Panc1 (cell line): ENCODE results near the gene TNRC6C. TPM values are rescaled to one million over a fixed set of nuclear protein-coding genes. Genes with fewer than 3 reads are reported as not detected.

ENCODE experiments used
- ATAC-seq: fragments of 200-7000 bp; cut with Tn5 transposase; 2 replicates; pipeline ENCODE4 v1.9.1; 2020; ENCODE audit warnings: mild to moderate bottlenecking, moderate library complexity
- BruUV-seq: library from RNA; stranded (reverse); fragments of 400-500 nt; replicated peaks from 2 replicates; lab custom pipeline; 2021; lab: Mats Ljungman, UMichigan
- CTCF ChIA-PET: fragments of 300-600 bp; sonication (Branson Sonifier 250); formaldehyde crosslinking; loops from one replicate; lab custom pipeline; 2022; ENCODE audit warnings: antibody characterized with exemption; lab: Charles Lee
- POLR2A ChIA-PET: fragments of 300-600 bp; sonication (Branson Sonifier 250); formaldehyde crosslinking; loops from one replicate; lab custom pipeline; 2022; ENCODE audit warnings: antibody characterized with exemption; lab: Charles Lee
- DNase-seq: peaks from one replicate; pipeline ENCODE4 v3.0.0-alpha.2; 2010; ENCODE audit warnings: low read depth, low spot score
- H3K27ac ChIP-seq: 2 replicates; pipeline ENCODE4 v1.5.1; 2011; ENCODE audit warnings: mild to moderate bottlenecking, low read length, inconsistent platforms
- H3K27me3 ChIP-seq: fragments of 200-500 bp; sonication (Bioruptor generic); 2 replicates; pipeline ENCODE4 v1.6.0; 2014; ENCODE audit warnings: low read length, inconsistent platforms; ENCODE audit not compliant: control insufficient read depth, insufficient read depth
- H3K36me3 ChIP-seq: fragments of 200-500 bp; sonication (Bioruptor generic); 2 replicates; pipeline ENCODE4 v1.5.1; 2014; ENCODE audit warnings: inconsistent platforms, mild to moderate bottlenecking, low read length, moderate library complexity; ENCODE audit not compliant: control insufficient read depth, insufficient read depth
- H3K4me1 ChIP-seq: 2 replicates; pipeline ENCODE4 v1.5.1; 2011; ENCODE audit warnings: inconsistent platforms, mild to moderate bottlenecking, low read length, moderate library complexity; ENCODE audit not compliant: control insufficient read depth, insufficient read depth
- H3K4me3 ChIP-seq, 2 experiments: 2 replicates each; pipeline ENCODE4 v1.5.1; 2011 to 2012; ENCODE audit warnings: low read depth in 2 of 2, low read length in 2 of 2, mild to moderate bottlenecking in 2 of 2, inconsistent platforms in 1 of 2, moderate library complexity in 1 of 2
- H3K9me3 ChIP-seq: fragments of 200-500 bp; sonication (Bioruptor generic); 2 replicates; pipeline ENCODE4 v1.5.1; 2014; ENCODE audit warnings: low read depth, mild to moderate bottlenecking, inconsistent platforms, low read length, moderate library complexity; ENCODE audit not compliant: control insufficient read depth, insufficient read depth
- POLR2AphosphoS5 ChIP-seq: IDR thresholded peaks from 2 replicates; pipeline ENCODE4 v1.6.1; 2012; ENCODE audit warnings: mild to moderate bottlenecking, low read depth, low read length, moderate library complexity
- SIN3A ChIP-seq: IDR thresholded peaks from 2 replicates; pipeline ENCODE4 v1.6.1; 2012; ENCODE audit warnings: low read depth, mild to moderate bottlenecking, low read length, moderate library complexity, borderline replicate concordance; ENCODE audit not compliant: insufficient read depth
- TCF7L2 ChIP-seq: IDR thresholded peaks from 2 replicates; pipeline ENCODE4 v1.6.1; 2011; ENCODE audit warnings: mild to moderate bottlenecking, low read depth, low read length, inconsistent platforms
- in situ Hi-C: cut with HindIII; loops from 2 replicates; pipeline ENCODE4 v1.10.0; 2016; ENCODE audit warnings: low sequenced_read_pairs, low pct_unique_long_range_greater_than_20kb
- intact Hi-C: fragments of 100-400 bp; cut with micrococcal nuclease; formaldehyde crosslinking; loops from one replicate; pipeline ENCODE4 v1.10.0; 2022; ENCODE audit not compliant: unreplicated experiment
- total RNA-seq: library from RNA; stranded (reverse); gene quantifications from one replicate; pipeline ENCODE4 v1.2.1, GENCODE V29; 2021; ENCODE audit not compliant: unreplicated experiment
- TF ChIP-seq, protein P1 (sequence below): fragments of 450-650 bp; IDR thresholded peaks from 2 replicates; pipeline ENCODE4 v1.5.1; 2017; ENCODE audit warnings: mild to moderate bottlenecking
- TF ChIP-seq, protein P2 (sequence below), 2 experiments: IDR thresholded peaks; 2 replicates each; pipeline ENCODE4 v1.6.1; 2011 to 2012; ENCODE audit warnings: low read depth in 2 of 2, control low read depth in 1 of 2, low read length in 1 of 2, mild to moderate bottlenecking in 1 of 2, moderate library complexity in 1 of 2; ENCODE audit not compliant: insufficient read depth in 1 of 2

TNRC6C gene
- total RNA-seq, 1 experiment from 2014 or later = 10.1 TPM

DNA sequence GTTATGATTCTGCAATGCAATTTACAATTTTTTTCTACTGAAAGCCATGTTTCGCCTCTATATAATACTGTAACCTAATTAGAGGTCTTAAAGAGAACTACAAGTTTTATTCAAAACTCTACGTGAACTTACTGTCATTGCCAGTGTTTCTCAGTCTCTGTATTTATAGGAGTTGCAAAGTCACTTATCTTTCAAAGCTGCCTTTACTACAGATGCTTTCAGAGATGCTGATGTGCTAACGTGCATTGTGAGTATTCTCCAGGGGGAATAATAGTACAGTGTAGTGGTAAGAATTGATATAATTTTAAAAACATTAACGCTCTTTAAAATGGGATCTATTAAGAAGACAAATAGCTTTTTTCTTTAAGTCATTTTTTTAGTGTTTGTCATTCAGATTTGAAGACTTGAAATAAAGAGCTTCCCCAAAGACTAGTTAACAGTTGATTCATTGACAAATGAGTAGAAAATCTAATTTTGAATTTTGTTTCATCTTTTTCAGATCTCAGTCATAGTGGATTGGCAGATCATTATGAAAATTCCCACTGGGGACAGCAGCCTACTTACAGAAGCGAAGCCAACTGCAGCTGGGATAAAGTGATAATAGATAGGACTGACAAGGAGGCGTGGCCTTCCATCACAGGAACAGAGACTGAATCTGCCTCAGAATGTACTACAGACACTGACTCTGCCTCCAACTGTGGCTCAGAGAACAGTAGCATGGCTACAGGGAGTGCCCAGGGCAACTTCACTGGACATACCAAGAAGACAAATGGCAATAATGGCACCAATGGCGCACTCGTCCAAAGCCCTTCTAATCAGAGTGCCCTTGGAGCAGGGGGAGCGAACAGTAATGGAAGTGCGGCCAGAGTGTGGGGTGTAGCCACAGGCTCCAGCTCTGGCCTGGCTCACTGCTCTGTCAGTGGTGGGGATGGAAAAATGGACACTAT is 90.1 kb downstream of the TNRC6C start:
- Histone ChIP-seq H3K4me3 (no peak overlapping the region), H3K36me3 (no peaks in the 10 kb centered on the region), H3K4me1 (no peaks in the 10 kb centered on the region), H3K27me3 (no peaks in the 10 kb centered on the region), H3K27ac (no peak overlapping the region), H3K9me3 (no peaks in the 10 kb centered on the region)
- DNase-seq = no peak
- in situ Hi-C loops (no loop called here), intact Hi-C loops (no loop called here)
- no TSS peak for BruUV-seq
- ChIA-PET POLR2A (no interaction called here), CTCF (interaction anchor here (0.6 kb wide), 1 partner anchor 12 kb away, joined by 4 read pairs; no protein-coding TSS in a partner anchor)
- no peak for ATAC-seq
- no peak for TF ChIP-seq SIN3A
- no peak for TF ChIP-seq POLR2AphosphoS5
- TF ChIP-seq, protein P1, sequence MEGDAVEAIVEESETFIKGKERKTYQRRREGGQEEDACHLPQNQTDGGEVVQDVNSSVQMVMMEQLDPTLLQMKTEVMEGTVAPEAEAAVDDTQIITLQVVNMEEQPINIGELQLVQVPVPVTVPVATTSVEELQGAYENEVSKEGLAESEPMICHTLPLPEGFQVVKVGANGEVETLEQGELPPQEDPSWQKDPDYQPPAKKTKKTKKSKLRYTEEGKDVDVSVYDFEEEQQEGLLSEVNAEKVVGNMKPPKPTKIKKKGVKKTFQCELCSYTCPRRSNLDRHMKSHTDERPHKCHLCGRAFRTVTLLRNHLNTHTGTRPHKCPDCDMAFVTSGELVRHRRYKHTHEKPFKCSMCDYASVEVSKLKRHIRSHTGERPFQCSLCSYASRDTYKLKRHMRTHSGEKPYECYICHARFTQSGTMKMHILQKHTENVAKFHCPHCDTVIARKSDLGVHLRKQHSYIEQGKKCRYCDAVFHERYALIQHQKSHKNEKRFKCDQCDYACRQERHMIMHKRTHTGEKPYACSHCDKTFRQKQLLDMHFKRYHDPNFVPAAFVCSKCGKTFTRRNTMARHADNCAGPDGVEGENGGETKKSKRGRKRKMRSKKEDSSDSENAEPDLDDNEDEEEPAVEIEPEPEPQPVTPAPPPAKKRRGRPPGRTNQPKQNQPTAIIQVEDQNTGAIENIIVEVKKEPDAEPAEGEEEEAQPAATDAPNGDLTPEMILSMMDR = no peak

DNA sequence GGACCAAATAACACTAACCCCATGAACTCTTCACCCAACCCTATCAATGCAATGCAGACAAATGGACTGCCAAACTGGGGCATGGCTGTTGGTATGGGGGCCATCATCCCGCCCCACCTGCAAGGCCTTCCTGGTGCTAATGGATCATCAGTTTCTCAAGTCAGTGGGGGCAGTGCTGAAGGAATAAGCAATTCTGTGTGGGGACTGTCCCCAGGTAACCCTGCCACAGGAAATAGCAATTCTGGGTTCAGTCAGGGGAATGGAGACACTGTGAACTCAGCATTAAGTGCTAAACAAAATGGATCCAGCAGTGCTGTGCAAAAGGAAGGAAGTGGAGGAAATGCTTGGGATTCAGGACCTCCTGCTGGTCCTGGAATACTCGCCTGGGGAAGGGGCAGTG is 91.1 kb downstream of the TNRC6C start:
- intact Hi-C loops (no loop called here), in situ Hi-C loops (no loop called here)
- Histone ChIP-seq H3K4me1 (no peaks in the 10 kb centered on the region), H3K27me3 (no peaks in the 10 kb centered on the region), H3K27ac (no peak overlapping the region), H3K36me3 (no peaks in the 10 kb centered on the region), H3K4me3 (no peak overlapping the region), H3K9me3 (no peaks in the 10 kb centered on the region)
- no peak for DNase-seq
- ATAC-seq = no peak
- no TSS peak for BruUV-seq
- POLR2A ChIA-PET = no interaction called here
- TF ChIP-seq SIN3A (no peak), POLR2AphosphoS5 (no peak), TCF7L2 (no peak)
- TF ChIP-seq, protein P2, sequence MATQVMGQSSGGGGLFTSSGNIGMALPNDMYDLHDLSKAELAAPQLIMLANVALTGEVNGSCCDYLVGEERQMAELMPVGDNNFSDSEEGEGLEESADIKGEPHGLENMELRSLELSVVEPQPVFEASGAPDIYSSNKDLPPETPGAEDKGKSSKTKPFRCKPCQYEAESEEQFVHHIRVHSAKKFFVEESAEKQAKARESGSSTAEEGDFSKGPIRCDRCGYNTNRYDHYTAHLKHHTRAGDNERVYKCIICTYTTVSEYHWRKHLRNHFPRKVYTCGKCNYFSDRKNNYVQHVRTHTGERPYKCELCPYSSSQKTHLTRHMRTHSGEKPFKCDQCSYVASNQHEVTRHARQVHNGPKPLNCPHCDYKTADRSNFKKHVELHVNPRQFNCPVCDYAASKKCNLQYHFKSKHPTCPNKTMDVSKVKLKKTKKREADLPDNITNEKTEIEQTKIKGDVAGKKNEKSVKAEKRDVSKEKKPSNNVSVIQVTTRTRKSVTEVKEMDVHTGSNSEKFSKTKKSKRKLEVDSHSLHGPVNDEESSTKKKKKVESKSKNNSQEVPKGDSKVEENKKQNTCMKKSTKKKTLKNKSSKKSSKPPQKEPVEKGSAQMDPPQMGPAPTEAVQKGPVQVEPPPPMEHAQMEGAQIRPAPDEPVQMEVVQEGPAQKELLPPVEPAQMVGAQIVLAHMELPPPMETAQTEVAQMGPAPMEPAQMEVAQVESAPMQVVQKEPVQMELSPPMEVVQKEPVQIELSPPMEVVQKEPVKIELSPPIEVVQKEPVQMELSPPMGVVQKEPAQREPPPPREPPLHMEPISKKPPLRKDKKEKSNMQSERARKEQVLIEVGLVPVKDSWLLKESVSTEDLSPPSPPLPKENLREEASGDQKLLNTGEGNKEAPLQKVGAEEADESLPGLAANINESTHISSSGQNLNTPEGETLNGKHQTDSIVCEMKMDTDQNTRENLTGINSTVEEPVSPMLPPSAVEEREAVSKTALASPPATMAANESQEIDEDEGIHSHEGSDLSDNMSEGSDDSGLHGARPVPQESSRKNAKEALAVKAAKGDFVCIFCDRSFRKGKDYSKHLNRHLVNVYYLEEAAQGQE (IDR thresholded peaks at IDR 0.05; ENCODE audit: insufficient read depth in 1 of 2, low read depth in 2 of 2, low read length in 1 of 2) = no peak
- TF ChIP-seq, protein P1 = no peak
- CTCF ChIA-PET = no interaction called here
